HL-60/S4 treated with retinoic acid at 250 ng/mL for 4 days and 3 days (cell line): ENCODE results near the gene INTS7.
"Not testable (repeated sequence)": the region's sequence is repeated elsewhere in the genome, so short reads cannot be mapped to it uniquely, and the experiment has no call there.

Source experiments
- in situ Hi-C: fragments of 300-500 bp; cut with MboI; formaldehyde crosslinking; loops from 2 replicates; pipeline ENCODE4 v1.7.0; 2022; ENCODE audit warnings: low sequenced_read_pairs

The INTS7 gene

GRCh38 chr1:211939876-211940468, 95.4 kb downstream of the INTS7 start:
- in situ Hi-C loops, result no loop called here

- in situ Hi-C loops, result no loop called here
Observed at GRCh38 chr1:211938561-211938997, 96.8 kb downstream of the INTS7 start.

- in situ Hi-C loops, result not testable (repeated sequence)
Observed at GRCh38 chr1:211937422-211937821, 97.9 kb downstream of the INTS7 start.

DNA sequence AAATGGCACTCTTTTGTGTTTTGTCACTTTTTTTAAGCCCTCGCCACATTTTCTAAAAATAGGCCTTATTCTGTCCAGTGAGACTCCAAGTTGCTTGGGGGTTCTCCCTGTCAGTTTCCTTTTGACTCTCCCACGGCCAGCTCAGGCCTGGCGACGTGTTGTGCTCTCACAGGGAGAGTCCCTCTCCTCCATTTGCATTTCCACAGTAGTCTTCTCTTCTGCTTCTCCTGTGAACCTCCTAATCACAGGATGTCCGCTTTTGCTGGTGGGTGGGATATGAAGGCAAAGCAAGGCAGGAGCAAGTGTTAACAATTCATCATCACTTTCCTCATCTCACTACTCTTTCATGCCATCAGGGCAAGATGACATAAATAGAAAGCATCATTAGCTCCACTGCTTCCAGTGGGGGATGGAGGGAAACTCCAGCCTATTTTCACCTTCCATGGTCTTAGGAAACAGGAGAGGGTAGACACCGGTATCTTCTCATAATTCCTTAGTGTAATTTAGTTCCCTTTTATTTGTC, 99.8 kb downstream of the INTS7 start:
- in situ Hi-C loops, result no loop called here

DNA sequence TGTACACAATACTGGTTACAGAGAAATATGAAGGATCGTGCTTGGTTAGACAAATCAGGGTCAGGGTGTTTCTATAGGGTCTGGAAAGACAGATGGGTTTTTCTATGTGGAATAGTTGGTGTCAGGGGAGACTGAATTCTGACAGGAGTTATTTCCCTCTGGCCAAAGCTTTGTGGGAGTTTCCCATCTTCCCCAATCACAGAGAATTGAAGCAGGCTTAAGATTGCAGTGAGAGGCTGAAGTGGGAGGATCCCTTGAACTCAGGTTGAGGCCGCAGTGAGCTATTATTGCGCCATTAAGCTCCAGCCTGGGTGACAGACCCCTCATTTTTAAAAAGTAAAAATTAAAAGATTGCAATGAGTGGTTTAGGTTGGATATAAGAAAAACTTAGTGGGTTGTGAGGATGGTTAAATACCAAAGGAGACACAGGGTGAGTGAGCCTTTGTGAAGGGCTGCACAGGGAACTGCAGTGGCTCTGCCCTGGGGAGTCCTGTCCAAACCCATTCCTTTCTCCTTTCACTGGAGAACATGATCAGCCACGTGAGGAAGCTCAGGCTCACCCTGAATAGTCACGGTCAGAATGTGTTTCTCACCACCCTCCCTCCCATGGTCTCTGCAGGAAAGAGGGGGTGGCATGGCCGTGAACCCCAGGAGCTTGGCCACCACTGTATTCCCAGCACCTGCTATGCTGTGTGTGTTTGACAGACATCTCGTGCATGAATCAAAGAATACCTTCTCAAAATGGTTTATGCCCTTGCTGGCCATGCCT, 101.2 kb downstream of the INTS7 start:
- in situ Hi-C loops, result no loop called here

DNA sequence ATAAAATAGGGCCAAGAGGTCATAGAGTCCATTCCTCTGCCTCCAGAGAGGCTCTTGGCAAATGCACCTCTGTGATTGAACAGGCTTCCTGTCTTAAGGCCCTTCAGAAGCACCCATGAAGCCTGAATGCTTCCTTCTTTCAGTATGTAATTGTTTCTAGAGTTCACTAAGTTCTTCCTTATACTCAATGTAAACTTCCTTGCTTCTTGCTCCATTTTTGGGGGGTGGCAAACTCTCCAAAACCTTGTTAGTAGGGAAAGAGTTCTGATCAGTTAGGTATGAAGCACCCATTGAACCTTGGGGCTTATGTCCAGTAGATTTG, 102.5 kb downstream of the INTS7 start:
- in situ Hi-C loops, result no loop called here

- in situ Hi-C loops, result no loop called here
Observed at GRCh38 chr1:211932231-211932932, 103.0 kb downstream of the INTS7 start.

DNA sequence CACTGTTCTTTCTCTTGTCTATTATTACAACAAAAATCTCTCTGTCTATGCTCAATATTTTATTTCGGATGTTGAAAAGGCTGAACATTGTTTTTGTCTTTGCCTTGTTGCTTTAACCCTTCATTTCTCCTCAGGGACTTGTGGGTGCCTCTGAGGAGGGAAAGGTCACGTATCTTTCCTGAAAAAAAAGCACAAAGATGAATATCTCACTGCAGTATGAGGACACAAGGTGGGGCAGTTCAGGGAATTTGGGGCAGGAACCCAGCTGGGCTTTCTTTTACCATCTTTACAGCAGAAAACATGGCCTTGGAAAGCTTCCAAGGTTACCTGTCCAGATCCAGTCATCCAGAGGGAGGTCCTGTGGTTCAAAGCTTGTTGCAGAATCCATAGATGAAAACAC, 105.7 kb downstream of the INTS7 start:
- in situ Hi-C loops, result no loop called here

DNA sequence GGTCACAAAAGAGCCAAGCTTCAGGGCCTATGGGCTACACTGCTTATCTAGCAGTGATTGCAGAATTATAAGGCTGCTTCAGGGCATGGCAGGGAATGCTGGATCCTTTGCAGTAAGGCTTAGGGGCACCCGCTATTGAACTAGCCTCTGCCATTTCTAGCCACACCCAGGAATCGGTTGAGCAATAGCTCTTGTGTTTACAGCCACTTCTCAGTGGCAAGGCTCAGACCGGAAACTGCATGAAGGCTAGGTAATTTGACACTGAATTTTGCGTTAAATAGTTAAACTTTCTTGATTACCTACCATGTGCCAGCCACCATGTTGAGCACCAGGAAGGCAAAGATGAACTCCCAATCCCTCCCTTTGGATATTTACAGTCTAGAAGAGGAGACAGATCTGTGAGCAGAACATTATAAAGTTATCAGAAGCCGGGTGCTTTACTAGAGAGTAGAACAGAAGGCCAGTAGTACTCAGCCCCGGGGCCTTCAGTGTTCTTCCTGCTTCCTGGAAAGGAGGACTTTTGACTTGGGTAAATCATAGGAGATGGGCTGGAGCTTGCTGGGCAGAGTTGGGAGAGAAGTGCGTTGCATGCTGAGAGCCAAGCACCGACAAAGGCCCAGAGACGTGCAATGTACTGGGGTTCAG, 106.2 kb downstream of the INTS7 start:
- in situ Hi-C loops, result no loop called here

- in situ Hi-C loops, result no loop called here
Observed at GRCh38 chr1:211928290-211928801, 107.0 kb downstream of the INTS7 start.

- in situ Hi-C loops, result no loop called here
Observed at GRCh38 chr1:211925016-211925415, 110.3 kb downstream of the INTS7 start.

- in situ Hi-C loops, result no loop called here
Observed at GRCh38 chr1:211924256-211924655, 111.1 kb downstream of the INTS7 start.

DNA sequence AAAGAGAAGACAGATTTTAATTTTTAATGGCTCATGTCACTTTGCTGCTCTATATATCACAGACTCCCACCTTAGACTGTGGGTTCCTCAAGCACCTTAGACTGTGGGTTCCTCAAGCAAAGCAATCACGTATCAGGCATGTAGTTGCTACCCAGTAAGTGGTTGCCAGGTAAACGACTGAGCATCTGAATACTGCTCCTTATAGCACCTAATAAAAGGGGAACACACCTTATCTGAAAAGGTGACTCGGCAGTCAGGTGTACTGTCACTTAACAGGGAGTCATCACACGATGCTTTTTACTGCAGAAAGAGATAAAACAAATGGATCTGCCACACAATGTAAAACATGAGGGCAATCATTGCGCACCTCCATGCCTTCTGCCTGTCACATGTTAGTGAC, 112.3 kb downstream of the INTS7 start:
- in situ Hi-C loops, result no loop called here

DNA sequence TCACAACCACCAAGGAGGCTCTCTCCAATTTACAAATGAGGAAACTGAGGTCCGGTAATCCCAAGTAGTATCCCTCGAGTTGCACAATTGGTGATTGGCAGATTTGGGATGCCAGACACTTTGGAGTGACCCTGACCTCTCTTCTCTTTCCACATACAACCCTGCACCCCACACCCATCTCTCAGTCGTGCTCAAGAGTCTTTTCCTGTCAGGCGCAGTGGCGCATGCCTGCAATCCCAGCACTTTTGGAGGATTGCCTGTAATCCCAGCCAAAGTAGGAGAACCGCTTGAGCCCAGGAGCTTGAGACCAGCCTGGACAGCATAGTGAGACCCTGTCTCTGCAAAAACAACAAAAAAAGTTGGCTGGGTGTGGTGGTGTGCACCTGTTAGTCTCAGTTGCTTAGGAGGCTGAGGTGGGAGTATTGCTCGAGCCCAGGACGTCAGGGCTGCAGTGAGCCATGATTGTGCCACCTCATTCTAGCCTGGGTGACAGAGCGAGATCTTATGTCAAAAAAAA, 113.7 kb downstream of the INTS7 start:
- in situ Hi-C loops, result no loop called here

- in situ Hi-C loops, result no loop called here
Observed at GRCh38 chr1:211920602-211921226, 114.6 kb downstream of the INTS7 start.

GRCh38 chr1:211920141-211920572, 115.2 kb downstream of the INTS7 start:
- in situ Hi-C loops, result no loop called here

DNA sequence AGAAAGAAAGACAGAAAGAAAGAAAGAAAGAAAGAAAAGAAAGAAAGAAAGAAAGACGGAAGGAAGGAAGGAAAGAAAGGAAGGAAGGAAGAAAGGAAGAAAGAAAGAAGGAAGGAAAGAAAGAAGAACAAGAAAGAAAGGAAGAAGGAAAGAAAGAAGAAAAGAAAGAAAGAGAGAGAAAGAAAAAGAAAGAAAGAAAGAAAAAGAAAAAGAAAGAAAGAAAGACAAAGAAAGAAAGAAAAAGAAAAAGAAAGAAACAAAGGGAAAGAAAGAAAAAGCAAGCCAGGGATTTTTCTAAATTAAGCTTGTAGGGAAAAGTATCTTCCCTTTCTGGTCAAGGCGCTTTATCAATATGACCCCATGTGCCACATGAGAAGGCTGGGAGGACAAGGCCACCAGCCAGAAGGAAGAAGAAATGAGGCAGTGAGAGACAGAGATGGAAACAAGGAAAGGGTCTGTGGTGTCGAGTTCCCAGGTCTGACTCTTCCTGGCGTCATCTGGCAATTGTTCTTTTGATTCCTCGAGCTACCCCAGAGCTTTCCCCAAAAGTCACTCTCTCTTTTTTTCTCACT, 116.4 kb downstream of the INTS7 start:
- in situ Hi-C loops, result no loop called here

- in situ Hi-C loops, result not testable (repeated sequence)
Observed at GRCh38 chr1:211916458-211916857, 118.9 kb downstream of the INTS7 start.

DNA sequence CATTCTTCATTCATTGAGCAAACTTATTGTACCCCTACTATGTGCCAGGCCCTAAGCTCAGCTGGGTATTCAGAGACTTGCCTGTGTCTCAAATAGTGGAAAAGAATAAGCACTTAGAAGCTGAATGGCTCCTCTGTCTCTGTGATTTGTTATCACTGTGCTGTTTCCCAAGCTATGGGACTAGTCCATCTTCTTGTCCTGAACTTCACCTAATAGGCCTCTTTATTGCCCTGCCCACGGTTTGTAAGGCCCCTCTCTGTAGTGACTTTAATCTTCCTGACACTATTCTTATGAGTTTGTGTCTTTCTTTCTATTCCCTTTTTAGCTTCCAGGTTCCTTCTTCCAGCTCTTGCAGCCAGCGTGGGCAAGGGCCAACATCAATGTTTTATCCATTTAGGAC, 119.4 kb downstream of the INTS7 start:
- in situ Hi-C loops, result no loop called here

DNA sequence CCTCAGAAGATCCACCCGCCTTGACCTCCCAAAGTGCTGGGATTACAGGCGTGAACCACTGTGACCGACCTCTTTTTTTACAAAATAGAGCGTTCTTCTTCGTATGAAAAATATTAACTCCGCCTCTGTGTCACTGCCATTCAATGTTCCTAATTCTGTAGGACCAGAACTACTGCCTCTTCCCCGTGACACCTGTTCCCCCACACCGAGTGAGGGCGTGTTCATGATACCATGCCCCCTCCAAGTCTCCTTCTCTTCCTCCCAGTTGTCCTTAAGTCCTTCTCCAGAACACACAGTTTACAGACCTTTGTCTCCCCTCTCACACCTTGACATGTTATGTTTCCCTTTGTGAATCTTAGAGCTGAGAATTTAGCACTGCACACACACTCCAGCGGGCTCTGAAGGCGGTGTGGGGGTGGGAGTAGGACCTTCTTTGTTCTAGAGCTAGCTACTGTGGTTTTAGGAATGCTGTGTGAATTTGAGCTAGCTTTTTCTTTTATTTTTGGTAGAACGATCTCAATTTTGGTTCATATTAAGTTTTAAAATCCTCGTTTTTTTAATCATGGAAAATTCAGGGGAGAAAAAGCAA, 122.4 kb downstream of the INTS7 start:
- in situ Hi-C loops, result no loop called here
